A549 (cell line): ENCODE measurements around the gene HS6ST3. TPM values are rescaled to one million over a fixed set of nuclear protein-coding genes. Genes with fewer than 3 reads are reported as not detected.

Experiments used
- ATAC-seq, 2 experiments: fragments of 200-7000 bp in 1 of 2; fragments of >200 bp in 1 of 2; cut with Nextera tagmentation in 1 of 2; cut with Tn5 transposase in 1 of 2; 3 replicates each; pipeline versions ENCODE4 v1.8.0 to v1.9.1; 2018 to 2020; ENCODE audit warnings: mild to moderate bottlenecking in 1 of 2, moderate library complexity in 1 of 2
- CTCF ChIA-PET: fragments of 300-600 bp; sonication (Branson Sonifier 250); formaldehyde crosslinking; extraction: SDS; loops from one replicate; lab custom pipeline; 2021; ENCODE audit warnings: antibody characterized with exemption, inconsistent platforms; lab: Yijun Ruan, JAX
- POLR2A ChIA-PET: fragments of 350-600 bp; formaldehyde crosslinking; extraction: SDS; loops from one replicate; lab custom pipeline; 2021; ENCODE audit warnings: antibody characterized with exemption, inconsistent platforms; lab: Yijun Ruan, JAX
- DNase-seq, 2 experiments: peaks; one replicate each; pipeline versions ENCODE4 v3.0.0 to v3.0.0-alpha.2; 2011 to 2016; ENCODE audit warnings: low read depth in 1 of 2, low spot score in 1 of 2
- FAIRE-seq: peaks from 2 replicates; lab custom pipeline; 2011; peaks lifted over from hg19 to GRCh38; lab: Jason Lieb, UNC
- H3K27ac ChIP-seq, 2 experiments: fragments of >200 bp; sonication (Bioruptor Twin); formaldehyde crosslinking; 3 replicates each; pipeline ENCODE4 v1.5.1; 2016 to 2017
- H3K4me1 ChIP-seq: fragments of >200 bp; sonication (Bioruptor Twin); formaldehyde crosslinking; 3 replicates; pipeline ENCODE4 v1.6.1; 2016
- H3K4me2 ChIP-seq: fragments of >200 bp; sonication (Bioruptor Twin); formaldehyde crosslinking; 3 replicates; pipeline ENCODE4 v1.6.1; 2016
- H3K4me3 ChIP-seq: fragments of >200 bp; sonication (Bioruptor Twin); formaldehyde crosslinking; 3 replicates; pipeline ENCODE4 v1.5.1; 2016
- H3K9me3 ChIP-seq: fragments of >200 bp; sonication (Bioruptor Twin); formaldehyde crosslinking; 3 replicates; pipeline ENCODE4 v1.6.1; 2016
- BHLHE40 ChIP-seq: IDR thresholded peaks from 2 replicates; pipeline ENCODE4 v1.6.1; 2012; ENCODE audit warnings: low read depth, low read length, inconsistent platforms
- CEBPB ChIP-seq, 2 experiments: fragments of >200 bp in 1 of 2; sonication (Bioruptor Twin) in 1 of 2; formaldehyde crosslinking in 1 of 2; IDR thresholded peaks; 2 replicates each; pipeline ENCODE4 v1.6.1; 2012 to 2016
- CHD2 ChIP-seq: fragments of 150-350 bp; IDR thresholded peaks from 2 replicates; pipeline ENCODE4 v1.6.1; 2014; ENCODE audit warnings: low read length; ENCODE audit not compliant: partially characterized antibody
- CTCF ChIP-seq: fragments of >200 bp; sonication (Bioruptor Twin); formaldehyde crosslinking; IDR thresholded peaks from 3 replicates; pipeline ENCODE4 v1.5.1; 2016
- EP300 ChIP-seq, 2 experiments: fragments of >200 bp; sonication (Bioruptor Twin); formaldehyde crosslinking; IDR thresholded peaks; 2 replicates in 1 of 2; 3 replicates in 1 of 2; pipeline ENCODE4 v1.6.1; 2016 to 2017
- FOSL2 ChIP-seq, 2 experiments: fragments of 450-650 bp in 1 of 2; fragments of >200 bp in 1 of 2; sonication (Bioruptor Twin) in 1 of 2; formaldehyde crosslinking; IDR thresholded peaks; 2 replicates each; pipeline versions ENCODE4 v1.5.0 to v1.6.1; 2016 to 2020; ENCODE audit warnings: mild to moderate bottlenecking in 1 of 2, moderate library complexity in 1 of 2
- FOXS1 ChIP-seq: fragments of 250-450 bp; sonication (Bioruptor Pico); IDR thresholded peaks from 2 replicates; pipeline ENCODE4 v1.5.0; 2020; ENCODE audit warnings: mild to moderate bottlenecking, moderate library complexity
- JUN ChIP-seq, 2 experiments: fragments of >200 bp; sonication (Bioruptor Twin); formaldehyde crosslinking; IDR thresholded peaks; 2 replicates in 1 of 2; 3 replicates in 1 of 2; pipeline ENCODE4 v1.6.1; 2016 to 2017
- KDM1A ChIP-seq: fragments of 200-600 bp; sonication (generic); IDR thresholded peaks from 2 replicates; pipeline ENCODE4 v1.6.1; 2016; ENCODE audit warnings: low read depth, mild to moderate bottlenecking
- KDM5A ChIP-seq: fragments of 200-600 bp; sonication (generic); IDR thresholded peaks from 2 replicates; pipeline ENCODE4 v1.6.1; 2016; ENCODE audit warnings: antibody characterized with exemption, mild to moderate bottlenecking
- MYC ChIP-seq: IDR thresholded peaks from 2 replicates; pipeline ENCODE4 v1.6.1; 2012; ENCODE audit warnings: mild to moderate bottlenecking, inconsistent platforms, low read length, improper control_type of control experiment, borderline replicate concordance
- POLR2A ChIP-seq: IDR thresholded peaks from 2 replicates; pipeline ENCODE4 v1.6.1; 2012; ENCODE audit warnings: mild to moderate bottlenecking, low read length
- POLR2AphosphoS2 ChIP-seq: conservative IDR thresholded peaks from 2 replicates; pipeline ENCODE4 v1.6.1; 2012; ENCODE audit warnings: low read length, improper control_type of control experiment, inconsistent platforms
- RAD21 ChIP-seq, 2 experiments: fragments of >200 bp in 1 of 2; sonication (Bioruptor Twin) in 1 of 2; formaldehyde crosslinking in 1 of 2; IDR thresholded peaks in 1 of 2; conservative IDR thresholded peaks in 1 of 2; 2 replicates in 1 of 2; 3 replicates in 1 of 2; pipeline ENCODE4 v1.6.1; 2012 to 2018; ENCODE audit warnings: inconsistent platforms in 1 of 2
- RNF2 ChIP-seq: fragments of 200-600 bp; sonication (generic); IDR thresholded peaks from 2 replicates; pipeline ENCODE4 v1.6.1; 2016; ENCODE audit warnings: low read depth, mild to moderate bottlenecking, antibody characterized with exemption, moderate library complexity, borderline replicate concordance
- SMC3 ChIP-seq: fragments of >200 bp; sonication (Bioruptor Twin); formaldehyde crosslinking; IDR thresholded peaks from 3 replicates; pipeline ENCODE4 v1.6.1; 2018; ENCODE audit warnings: inconsistent platforms
- SREBF2 ChIP-seq: fragments of 450-650 bp; IDR thresholded peaks from 2 replicates; pipeline ENCODE4 v1.6.1; 2014; ENCODE audit warnings: mild to moderate bottlenecking, moderate library complexity
- ZNF302 ChIP-seq: fragments of 250-450 bp; sonication (Bioruptor Pico); IDR thresholded peaks from 2 replicates; pipeline ENCODE4 v1.9.0; 2021; ENCODE audit warnings: inconsistent platforms, mild to moderate bottlenecking, moderate library complexity
- WGBS: methylation state at CpG from one replicate; pipeline ENCODE4 v1.1.6; 2017; ENCODE audit errors: missing lambda C conversion rate; 5-methylcytosine and 5-hydroxymethylcytosine counted together
- polyA plus RNA-seq, 4 experiments: library from polyadenylated mRNA; depleted of rRNA in 3 of 4; stranded (reverse); fragments of >200 nt; fragmentation: RNase III in 1 of 4; extraction: RNeasy Plus Mini Kit Qiagen cat#74134 plus additional on column Dnase treatment in 1 of 4; gene quantifications; 2 replicates in 3 of 4; 3 replicates in 1 of 4; pipeline ENCODE4 v1.2.3, GENCODE V29; 2011 to 2017
- TF ChIP-seq, protein P1 (sequence below): IDR thresholded peaks from 2 replicates; pipeline ENCODE4 v1.6.1; 2012

HS6ST3 gene
- polyA plus RNA-seq, 2 of the 4 experiments (the other 2 are of a cell fraction) = not detected

DNA sequence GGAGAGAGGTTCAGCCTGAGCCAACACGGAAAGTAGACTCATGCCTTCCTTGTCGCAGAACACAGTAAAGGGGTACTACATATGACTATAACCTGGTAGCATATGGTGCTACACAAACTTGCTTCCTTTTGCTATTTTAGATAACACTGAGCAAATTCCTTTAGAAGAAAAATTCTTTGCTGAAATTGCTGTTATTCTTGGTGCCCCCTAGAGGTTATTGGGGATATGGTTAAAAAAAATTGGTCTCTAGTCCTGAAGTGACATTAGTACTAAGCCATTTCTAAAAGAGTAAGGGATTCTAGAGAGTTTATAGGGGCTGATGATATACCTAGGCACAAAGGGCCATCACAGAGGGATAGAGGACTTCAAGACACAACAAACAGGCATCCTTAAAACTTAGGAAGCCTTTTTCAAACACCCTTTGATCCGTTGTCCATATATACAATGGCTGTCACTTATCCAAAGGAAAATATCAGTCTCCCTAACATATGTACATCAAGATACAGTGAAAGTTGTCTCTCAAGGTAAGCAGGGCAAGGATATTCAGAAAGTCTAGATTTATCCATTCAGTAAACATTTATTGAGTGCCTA is 13.9 kb upstream of the HS6ST3 start:
- TF ChIP-seq JUN (IDR thresholded peaks at IDR 0.05) = no peak
- TF ChIP-seq, protein P1, sequence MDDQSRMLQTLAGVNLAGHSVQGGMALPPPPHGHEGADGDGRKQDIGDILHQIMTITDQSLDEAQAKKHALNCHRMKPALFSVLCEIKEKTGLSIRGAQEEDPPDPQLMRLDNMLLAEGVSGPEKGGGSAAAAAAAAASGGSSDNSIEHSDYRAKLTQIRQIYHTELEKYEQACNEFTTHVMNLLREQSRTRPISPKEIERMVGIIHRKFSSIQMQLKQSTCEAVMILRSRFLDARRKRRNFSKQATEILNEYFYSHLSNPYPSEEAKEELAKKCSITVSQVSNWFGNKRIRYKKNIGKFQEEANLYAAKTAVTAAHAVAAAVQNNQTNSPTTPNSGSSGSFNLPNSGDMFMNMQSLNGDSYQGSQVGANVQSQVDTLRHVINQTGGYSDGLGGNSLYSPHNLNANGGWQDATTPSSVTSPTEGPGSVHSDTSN = no peak
- no peak for TF ChIP-seq CEBPB (IDR thresholded peaks at IDR 0.05)
- no peak for TF ChIP-seq BHLHE40
- TF ChIP-seq KDM5A = no peak
- TF ChIP-seq POLR2AphosphoS2 = no peak
- no peak for TF ChIP-seq SREBF2
- no peak for TF ChIP-seq RNF2
- no peak for TF ChIP-seq POLR2A
- TF ChIP-seq SMC3 = 0 out of 3 replicates have a peak, but pooled peaks have one; percentile 12
- no peak; a peak in 1 of 5 replicates for TF ChIP-seq RAD21 (conservative IDR thresholded peaks at IDR 0.05 in 1 of 2, IDR thresholded peaks at IDR 0.05 in 1 of 2)
- TF ChIP-seq CTCF = peak; percentile 47
- H3K4me2 ChIP-seq = no peak overlapping the region
- H3K27ac ChIP-seq = no peak overlapping the region
- H3K9me3 ChIP-seq = no peaks in the 10 kb centered on the region
- no peak overlapping the region for H3K4me3 ChIP-seq
- no peak for FAIRE-seq
- DNase-seq = peak in 1 of 2 experiments; percentile 21
- H3K4me1 ChIP-seq = no peaks in the 10 kb centered on the region
- peak in 1 of 2 experiments; percentile 52; a peak in 3 of 6 replicates for ATAC-seq
- 47% methylated on average over 3 of the region's 3 CpGs for WGBS
- CTCF ChIA-PET = interaction anchor here (0.6 kb wide), 1 partner anchor 12 kb away, joined by 3 read pairs; no protein-coding TSS in a partner anchor
- POLR2A ChIA-PET = no interaction called here

GRCh38 chr13:96080676-96081075 is 9.2 kb upstream of the HS6ST3 start:
- DNase-seq (no peak), FAIRE-seq (no peak), ATAC-seq (no peak)
- Histone ChIP-seq H3K9me3 (no peaks in the 10 kb centered on the region), H3K4me2 (no peak overlapping the region), H3K4me1 (no peaks in the 10 kb centered on the region), H3K4me3 (no peak overlapping the region), H3K27ac (no peak overlapping the region)
- ChIA-PET POLR2A (no interaction called here), CTCF (interaction anchor here (0.7 to 2.0 kb wide), 2 partner anchors 10 to 61 kb away, joined by 3 to 6 read pairs; no protein-coding TSS in a partner anchor)
- 55% methylated on average over 5 of the region's 5 CpGs for WGBS
- no peak for TF ChIP-seq ZNF302 (CRISPR knock-in tag)
- no peak for TF ChIP-seq FOSL2 (IDR thresholded peaks at IDR 0.05)
- no peak for TF ChIP-seq FOSL2 (CRISPR knock-in tag; IDR thresholded peaks at IDR 0.05)
- TF ChIP-seq CTCF = no peak
- no peak for TF ChIP-seq FOXS1
- TF ChIP-seq KDM1A = no peak
- no peak for TF ChIP-seq EP300 (IDR thresholded peaks at IDR 0.05)
- TF ChIP-seq CHD2 = no peak
- TF ChIP-seq MYC = no peak
